NCI-H82 (cell line): ENCODE measurements around the gene TTC16.

Source experiments
- DNase-seq: peaks from one replicate; lab custom pipeline; 2025; lab: John Stamatoyannopoulos, UW

Gene TTC16

DNA sequence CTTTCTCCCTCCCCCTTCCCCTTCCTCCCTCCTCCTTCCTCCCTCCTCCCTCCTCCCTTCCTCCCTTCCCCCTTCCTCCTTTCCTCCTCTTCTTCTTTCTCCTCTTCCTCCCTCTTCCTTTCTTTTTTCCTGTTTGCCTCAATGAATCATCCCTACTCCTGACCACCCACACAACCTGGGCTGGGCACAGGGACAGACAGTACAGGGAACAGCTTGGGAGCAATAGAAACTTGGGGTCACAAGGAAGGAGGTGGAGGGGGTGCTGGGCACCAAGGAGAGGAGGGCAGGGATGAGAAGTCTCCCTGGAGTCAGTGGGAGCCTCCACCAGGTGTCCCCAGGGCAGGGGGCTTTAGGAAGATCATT lies 5.0 kb downstream of the TTC16 start:
- DNase-seq: no peak

DNA sequence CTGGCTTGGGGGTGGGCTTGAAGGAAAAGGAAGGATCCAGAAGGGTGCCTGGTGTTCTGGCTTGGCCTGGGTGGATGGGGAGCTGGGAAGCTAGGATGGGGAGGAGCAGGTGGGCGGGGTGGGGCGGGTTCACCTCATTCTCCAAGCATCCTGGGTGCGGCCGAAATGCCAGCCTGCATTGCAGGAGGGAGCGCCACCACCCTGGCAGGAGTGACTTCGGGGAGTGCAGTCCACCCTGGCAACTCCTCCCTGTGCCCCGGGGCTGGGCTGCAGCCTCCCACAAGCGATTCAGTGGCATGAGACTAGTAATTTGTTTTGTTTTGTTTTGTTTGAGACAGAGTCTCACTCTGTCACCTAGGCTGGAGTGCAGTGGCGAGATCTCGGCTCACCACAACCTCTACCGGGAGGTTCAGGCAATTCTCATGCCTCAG lies 5.5 kb downstream of the TTC16 start:
- DNase-seq: no peak

DNA sequence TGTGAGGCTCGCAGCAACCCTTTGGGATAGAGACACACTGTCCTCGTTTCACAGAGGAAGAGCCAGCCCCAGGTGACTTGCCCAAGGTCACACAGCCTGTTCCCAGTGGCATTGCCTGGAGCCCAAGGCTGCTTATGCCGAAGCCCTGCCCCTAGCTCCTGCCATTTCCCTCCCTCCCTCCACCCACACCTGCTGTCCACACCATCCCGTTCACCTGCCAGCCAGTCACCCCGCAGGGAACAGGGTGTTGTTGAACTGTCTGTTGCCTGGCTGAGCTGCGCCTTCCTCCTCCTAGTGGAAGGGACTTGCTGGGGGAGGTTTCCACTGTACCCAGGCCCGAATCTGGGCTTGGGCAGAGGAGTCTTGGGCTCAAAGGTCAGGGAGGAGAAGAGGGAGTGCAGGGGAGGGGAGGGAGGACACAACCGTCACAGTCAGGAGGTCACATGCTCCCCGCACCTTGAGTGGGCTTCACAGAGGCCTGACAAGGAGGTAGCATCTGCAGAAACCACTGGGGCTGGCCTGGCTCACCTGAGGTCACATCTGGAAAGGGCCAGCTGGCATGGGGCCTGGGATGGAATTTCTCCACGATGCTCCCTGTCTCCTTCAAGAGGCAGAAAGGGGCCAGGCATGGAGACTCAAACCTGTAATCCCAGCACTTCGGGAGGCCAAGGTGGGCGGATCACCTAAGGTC lies 6.3 kb downstream of the TTC16 start:
- DNase-seq: no peak

DNA sequence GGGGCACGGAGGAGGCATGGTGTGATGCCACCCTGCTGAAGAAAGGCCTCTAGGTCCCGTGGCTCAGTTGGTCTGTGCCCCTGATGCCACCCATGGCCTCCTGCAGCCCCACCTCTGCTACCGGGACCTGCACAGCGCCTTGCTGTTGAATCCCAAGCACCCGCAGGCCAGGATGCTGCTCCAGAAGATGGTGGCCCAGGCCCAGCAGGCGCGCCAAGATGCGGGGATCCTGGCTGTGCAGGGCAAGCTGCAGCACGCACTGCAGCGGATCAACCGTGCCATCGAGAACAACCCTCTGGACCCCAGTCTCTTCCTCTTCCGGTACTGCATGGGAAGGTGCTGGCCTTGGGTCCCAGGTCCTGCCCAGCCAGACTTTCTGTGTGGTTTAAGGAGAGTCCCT lies 7.1 kb downstream of the TTC16 start:
- no peak for DNase-seq

DNA sequence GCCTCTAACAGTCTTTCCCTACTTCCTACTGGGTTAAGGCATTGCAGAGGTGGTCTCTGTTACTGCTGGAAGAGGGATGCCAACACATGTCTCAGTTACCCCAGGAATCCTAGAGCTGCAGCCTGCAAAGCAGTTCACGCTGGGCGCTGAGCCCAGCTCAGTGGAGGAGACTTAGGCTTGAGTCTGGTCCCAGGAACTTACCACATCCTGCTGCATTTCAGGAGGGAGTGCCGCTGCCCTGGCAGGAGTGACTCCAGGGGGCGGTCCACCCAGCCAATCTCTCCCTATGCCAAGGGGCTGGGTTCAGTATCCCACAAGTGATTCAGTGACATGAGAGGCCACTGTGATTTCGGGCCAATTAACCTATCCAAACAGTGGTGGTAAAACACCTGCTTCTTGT lies 7.6 kb downstream of the TTC16 start:
- no peak for DNase-seq

DNA sequence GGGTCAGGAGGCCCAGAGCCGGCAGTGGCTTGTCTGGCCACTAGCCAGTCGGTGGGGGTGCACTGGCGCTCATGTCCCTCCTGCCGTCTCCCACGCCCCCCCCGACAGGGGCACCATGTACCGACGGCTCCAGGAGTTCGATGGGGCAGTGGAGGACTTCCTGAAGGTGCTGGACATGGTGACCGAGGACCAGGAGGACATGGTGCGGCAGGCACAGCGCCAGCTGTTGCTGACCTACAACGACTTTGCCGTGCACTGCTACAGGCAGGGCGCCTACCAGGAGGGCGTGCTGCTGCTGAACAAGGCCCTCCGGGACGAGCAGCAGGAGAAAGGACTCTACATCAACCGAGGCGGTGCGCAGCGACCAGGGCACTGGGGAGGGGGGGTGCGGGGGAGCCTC lies 8.1 kb downstream of the TTC16 start:
- DNase-seq: no peak

DNA sequence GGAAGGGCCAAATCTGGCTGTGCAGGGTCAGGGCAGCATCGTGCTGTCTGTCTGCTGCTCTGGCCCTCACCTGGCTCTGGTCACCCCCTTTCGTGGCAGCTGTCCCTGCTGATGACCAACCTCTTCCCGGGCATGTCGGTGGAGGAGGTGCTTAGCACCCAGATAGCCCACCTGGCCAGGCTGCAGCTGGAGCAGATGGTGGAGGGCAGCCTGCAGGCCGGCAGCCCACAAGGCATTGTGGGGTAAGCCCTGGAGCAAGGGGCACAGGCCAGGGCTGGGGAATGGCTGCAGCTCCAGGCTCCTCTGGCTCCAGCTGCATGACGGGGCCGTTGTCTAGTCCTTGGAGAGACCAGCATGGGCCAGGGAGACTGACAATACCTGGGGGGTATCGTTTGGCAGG lies 11.0 kb downstream of the TTC16 start:
- DNase-seq: no peak

DNA sequence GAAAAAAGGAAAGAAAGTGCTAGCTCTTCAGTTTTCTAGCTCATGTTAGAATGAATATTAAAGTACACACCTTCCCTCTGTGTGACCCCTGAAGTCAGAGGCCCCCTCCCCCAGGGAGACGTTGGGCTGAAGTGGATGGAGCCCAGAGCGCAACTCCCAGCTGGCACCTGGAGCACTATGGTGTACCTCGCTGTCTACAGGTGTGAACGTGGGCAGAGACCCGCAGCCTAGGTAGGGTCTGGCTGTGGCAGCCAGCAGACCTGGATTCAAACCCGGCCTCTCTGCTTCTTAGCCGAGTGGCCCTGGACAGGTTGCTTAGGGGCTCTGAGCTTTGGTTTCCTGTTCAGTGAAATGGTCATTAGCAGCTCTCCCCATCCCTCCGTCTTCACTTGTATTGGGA lies 12.9 kb downstream of the TTC16 start:
- no peak for DNase-seq

DNA sequence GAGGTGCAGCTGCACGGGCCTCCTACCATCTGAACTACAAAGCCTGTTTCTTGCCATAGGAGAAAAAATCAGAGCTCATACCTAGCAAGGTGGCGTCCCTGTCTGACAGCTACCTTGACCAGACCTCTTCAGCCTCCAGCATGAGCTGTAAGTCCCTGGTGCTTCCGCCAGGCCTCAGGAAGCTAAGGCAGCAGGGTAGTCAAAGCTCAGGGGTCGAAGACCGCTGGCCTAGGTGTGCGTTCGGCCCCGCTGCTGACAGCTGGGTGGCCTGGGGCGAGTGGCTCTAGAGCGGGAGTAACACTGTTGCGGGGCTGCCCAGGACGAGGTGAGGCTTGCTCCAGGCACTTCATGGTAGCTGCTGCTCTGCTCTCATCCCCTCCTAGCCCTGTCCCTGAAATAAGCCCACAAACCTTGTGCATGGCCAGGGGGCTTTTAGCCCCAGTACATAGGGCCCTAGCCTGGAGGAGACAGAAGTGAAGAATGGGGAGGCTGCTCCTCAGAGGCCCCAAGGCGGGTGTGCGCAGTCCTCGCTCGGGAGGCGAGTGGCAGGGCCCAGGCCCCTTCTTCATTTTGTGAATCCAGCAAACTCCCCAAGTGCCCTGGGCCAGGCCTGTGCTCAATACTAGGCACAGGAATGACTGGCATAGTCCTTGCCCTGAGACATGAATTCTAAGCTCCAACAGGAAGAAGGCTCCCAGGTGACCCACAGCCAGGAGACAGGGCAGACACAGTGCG lies 13.8 kb downstream of the TTC16 start:
- no peak for DNase-seq

DNA sequence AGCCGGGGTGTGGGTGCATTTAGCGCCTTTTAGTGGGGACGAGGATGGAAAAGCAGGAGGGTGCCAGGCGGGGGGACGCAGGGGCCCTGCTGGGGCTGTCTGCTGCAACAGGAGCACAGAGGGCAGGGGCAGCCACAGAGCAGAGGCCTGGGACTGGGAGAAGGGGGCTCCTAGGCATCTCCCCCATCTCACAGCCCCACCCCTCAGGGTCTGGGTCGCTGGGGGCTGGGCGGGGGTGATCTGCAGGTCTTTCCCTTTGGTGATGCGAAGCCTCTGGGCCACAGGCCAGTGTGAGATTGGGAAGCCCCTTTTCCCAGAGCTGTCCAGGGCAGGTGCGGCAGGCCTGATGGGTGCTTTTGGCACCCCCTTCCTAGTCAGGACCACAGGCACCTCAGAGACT lies 14.4 kb downstream of the TTC16 start:
- DNase-seq: no peak

DNA sequence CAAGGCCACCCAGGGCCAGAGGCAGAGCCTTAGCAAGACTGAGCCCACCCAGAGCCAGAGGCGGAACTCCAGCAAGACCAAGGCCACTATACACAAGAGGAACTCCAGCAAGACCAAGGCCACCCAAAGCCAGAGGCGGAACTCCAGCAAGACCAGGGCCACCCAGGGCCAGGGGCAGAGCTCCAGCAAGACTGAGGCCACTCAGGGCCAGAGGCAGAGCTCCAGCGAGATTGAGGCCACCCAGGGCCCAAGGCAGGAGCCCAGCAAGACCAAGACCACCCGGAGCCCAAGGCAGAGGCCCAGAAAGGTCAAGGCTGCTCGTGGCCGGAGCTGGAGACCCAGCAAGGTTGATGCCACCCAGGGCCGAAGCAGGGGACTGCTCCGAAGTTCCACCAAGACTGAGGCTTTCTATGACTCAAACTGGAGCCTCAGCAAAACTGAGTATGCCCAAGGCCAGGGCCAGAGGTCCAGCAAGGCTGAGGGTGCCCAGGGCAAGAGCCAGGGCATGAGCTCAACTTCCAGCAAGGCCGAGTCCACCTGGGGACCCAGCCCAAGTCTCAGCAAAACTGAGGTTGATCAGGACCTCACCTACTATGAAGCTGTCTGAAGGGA lies 15.0 kb downstream of the TTC16 start:
- no peak for DNase-seq

DNA sequence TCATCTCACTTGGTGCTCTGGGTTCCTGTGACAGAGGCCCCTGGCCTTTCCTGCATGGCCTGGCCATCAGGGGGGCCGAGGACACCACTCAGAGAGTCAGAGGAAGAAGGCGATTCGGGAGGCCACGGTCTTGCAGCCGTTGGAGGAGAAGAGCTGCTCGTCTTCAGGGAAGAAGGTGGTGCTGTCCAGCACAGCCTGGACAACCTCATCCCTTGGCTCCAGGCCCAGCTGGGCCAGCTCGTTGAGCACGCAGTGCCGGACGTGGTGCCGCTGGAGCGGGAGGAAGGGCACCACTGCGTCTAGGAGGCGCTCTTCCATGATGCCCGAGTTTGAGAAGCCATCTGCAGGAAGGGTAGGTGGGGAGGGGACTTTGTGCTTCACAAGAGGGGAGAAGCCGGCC lies 16.1 kb downstream of the TTC16 start:
- DNase-seq: no peak

DNA sequence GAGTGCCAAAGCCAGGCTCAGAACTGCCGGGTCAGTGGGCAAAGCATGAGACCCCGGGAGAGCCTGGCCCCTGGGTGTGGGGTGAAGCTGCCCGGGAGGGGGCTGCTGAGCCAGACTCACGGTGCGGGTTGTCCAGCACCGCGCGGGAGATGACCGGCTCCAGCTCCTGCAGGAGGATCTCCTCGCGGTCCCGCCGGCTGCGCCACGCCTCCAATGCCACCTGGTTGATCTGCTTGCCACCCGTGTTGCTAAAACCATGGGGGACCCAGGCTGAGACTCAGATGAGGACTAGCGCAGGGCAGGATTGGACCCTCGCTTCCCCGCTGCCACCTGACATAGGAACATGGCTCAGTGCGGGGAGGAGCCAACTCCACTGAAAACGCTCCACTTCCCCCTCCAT lies 16.6 kb downstream of the TTC16 start:
- no peak for DNase-seq

DNA sequence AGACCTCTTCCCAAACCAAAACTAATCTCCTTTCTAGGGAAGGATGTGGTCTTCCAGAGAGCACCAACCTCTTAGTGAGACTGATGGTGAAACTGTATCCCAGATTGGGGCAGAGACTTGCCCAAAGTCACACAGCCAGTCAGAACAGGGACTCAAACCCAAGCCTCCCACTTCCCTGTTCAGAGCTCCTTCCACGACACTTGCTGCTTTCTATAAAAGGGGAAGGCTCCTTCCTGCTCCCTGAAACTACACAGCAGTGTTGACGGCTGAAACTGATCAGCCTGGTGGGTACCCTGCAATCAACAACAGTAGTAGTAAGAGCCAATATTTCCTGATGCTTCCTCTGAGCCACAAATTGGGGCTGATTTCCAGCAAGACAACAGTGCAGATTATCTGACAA lies 17.7 kb downstream of the TTC16 start:
- no peak for DNase-seq

DNA sequence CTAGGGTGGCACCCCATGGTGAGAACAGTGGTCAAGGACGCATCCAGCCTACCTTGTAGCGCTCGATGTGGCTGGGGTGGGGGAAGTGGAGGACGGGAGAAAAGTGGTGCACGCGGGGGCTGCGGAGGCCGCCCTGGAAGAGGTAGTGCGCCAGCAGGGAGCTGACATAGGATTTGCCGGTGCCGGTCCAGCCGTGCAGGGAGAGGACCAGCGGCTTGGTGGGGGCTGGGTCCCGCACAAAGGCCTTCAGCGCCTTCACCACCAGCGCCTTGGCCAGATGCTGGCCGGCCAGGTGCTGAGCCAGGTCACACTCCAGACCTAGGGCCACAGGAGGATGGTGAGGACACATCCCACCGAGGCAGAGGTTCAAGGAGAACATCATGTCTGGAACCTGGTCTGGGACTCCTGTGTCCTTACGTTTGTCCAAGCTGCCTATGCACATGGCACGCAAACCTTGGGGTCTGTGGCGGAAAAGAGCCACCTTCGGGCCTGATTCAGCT lies 18.4 kb downstream of the TTC16 start:
- DNase-seq: no peak

DNA sequence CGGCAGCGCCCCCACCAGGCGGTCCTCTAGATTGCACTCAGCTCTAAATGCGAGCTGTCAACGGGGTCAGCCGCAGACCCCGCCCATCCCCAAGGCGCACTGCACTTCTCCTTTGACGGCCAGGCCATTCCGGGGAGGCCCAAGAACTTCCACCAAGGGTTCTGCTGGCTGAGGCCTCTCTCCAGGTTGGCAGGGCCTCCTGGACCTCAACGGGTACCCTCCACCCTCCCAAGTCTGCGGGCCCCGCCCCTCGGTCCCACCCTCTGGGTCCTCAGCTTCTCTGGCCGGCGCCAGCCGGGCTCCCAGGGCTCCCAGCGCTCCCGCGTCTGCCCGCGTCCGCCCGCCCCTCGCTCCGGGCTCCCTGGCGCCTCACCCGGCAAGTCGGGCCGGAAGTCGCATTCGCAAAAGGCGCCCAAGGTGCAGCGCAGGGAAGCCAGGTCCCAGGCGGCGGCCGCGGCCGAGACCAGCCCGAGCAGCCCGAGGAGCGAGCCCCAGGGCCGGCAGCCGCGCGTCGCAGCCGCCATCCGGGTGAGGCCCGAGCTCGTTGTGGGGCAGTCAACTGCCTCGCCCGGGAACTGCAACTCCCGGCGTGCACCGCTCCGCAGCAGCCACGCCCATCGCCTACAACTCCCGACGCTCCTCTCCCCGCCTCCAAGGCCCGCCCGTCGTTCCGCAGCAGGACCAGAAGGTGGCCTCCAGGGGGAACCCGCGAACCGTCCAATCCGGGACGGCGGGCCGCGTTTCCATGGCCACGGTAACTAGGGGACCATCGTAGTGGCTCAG lies 19.1 kb downstream of the TTC16 start, which contains the start of gene TOR2A:
Gene TOR2A (minus strand): TSS at position 548 of the 783 bp plus-strand sequence. CDS start 24 bp downstream, at position 524.
- DNase-seq: peak; percentile 98

DNA sequence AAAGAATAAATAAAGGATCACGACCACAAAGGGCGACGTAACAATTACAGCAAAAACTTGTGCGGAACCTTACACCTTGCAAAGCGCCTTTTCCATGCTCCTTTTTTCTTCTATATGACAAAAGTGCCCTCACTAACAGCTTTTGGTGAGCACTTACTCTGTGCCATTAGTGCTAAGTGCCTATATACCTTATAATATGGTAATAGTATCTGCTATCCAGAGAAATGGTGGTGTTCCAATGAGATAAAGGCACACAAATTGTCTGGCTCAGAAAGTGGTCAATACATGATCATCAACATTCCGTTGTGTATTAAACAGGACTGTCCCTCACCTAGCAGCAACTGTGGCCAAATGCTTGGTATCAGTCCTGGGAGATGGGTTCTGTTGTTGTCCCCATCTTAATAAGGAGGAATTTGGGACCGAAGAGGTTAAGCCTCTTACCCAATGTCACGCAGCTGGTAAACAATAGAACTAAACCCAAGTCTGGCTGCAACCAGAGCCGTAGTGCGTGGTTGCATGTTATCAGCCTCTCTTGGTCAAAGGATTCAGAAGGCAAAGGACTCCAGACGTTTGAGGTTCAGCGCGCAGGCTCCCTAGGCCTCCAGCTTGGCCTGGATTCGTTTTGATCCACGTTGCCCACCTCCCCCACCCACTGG lies 19.8 kb downstream of the TTC16 start:
- DNase-seq: peak; percentile 34

DNA sequence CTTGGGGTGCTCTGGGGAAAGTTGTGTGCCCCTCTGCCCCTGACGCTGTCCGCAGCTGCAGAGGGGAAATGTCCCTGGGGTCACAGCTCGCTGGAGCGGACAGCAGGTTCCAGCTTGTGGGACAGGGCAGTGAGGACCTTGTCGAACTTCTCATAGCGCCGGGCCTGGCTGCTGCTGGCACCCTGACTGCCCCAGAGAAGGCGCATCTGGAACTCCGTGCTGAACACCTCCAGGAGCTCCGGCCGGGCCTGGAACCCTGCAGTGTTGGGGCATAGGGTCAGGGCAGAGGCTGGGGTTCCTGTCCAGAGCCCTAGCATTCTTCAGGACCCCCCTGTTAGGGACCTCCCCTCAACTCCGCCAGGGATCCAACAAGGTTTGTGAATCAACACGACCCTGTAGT lies 22.8 kb downstream of the TTC16 start:
- DNase-seq: no peak

DNA sequence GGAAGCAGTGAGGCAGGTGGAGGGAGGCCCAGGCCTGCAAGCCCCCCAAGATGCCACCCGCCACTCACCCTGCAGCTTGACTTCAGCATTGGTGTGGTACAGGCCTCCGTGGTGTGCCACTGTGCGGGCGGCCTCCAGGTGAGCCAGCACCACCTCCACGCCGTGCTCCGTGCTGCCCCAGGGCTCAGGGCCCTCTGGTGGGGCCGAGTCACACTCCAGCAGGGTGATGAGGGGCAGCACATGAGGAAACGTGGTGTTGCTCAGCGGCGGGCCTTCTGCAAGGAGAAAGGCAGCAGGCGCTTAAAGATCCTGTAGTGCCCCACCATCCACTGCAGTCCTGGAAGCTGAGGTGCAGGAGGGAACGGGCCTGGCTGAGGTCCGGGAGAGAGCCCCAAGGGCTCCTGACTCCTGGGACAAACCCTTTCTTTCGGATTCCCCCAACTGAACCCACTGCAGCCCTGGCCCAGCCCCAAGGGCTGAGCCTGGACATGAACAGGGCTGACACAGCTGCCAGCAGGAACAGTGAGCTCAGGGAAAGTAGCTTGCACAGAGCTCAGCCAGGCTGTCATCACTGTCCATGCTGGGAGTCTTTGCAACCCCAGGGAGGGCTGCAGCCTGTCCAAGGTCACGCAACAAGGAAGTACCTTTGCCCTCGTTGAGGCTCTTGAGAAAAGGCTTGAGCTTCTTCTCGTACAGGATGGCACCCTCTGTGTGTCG lies 23.9 kb downstream of the TTC16 start:
- no peak for DNase-seq

DNA sequence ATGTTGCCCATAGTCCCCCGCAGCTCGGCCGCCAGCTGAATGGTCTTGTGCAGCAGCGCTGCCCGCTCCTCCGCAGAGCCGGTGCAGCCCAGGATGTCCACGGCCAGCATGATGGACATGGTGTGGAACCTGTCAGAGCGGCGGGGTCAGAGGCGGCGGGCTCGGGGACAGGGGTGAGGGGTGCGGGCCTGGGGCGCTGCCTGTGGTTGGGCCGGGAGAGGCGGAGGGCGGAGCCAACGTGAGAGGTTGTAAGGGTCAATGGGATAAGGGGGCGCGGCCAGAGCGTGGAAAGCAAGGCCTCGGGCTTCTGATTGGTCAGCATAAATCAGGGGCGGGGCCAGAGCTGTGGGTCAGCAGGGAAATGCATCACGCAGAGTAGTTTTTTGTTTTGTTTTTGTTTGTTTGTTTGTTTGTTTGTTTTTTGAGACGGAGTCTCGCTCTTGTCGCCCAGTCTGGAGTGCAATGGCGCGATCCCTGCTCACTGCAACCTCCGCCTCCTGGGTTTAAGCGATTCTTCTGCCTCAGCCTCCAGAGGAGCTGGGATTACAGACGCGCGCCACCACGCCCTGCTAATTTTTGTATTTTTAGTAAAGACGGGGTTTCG lies 26.1 kb downstream of the TTC16 start:
- peak; percentile 76 for DNase-seq
